CD4-positive, alpha-beta T cell treated with Interleukin-15 for 1 hour (primary cell): ENCODE results near the gene PPY.
"Not testable (repeated sequence)": the region's sequence is repeated elsewhere in the genome, so short reads cannot be mapped to it uniquely, and the experiment has no call there.

Experiments
- DNase-seq: peaks from one replicate; pipeline ENCODE4 v3.0.0-alpha.2; 2020

The PPY gene

GRCh38 chr17:43928609-43929008 is 13.7 kb downstream of the PPY start:
- DNase-seq, result no peak

- DNase-seq, result not testable (repeated sequence)
Measured at GRCh38 chr17:43927929-43928328, 14.3 kb downstream of the PPY start.

- DNase-seq, result no peak
Measured at GRCh38 chr17:43927060-43927864, 15.0 kb downstream of the PPY start.

DNA sequence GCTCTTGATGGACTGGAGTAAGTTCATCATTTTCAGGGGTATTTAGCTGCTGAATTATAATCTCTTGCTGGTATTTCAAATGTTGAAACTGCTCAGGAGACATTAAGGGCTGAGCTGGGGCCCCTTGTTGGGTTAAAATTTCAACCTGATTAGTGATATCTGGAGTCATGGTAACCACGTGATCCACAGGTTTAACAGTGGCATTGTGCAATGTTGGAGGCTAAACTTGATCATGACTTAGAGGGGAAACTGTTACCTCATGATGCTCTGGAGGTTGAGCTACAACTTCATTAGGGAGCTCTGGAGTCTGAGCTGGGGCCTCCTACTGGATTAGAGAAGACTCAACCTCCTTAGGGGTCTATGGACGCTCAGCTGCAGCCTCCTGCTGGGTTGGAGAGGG is 17.7 kb downstream of the PPY start:
- no peak for DNase-seq

GRCh38 chr17:43920500-43921095 is 21.7 kb downstream of the PPY start:
- no peak for DNase-seq

- no peak for DNase-seq
Measured at GRCh38 chr17:43918026-43918389, 24.3 kb downstream of the PPY start.

- peak; percentile 47 for DNase-seq
Measured at GRCh38 chr17:43917348-43918025, 24.8 kb downstream of the PPY start.

DNA sequence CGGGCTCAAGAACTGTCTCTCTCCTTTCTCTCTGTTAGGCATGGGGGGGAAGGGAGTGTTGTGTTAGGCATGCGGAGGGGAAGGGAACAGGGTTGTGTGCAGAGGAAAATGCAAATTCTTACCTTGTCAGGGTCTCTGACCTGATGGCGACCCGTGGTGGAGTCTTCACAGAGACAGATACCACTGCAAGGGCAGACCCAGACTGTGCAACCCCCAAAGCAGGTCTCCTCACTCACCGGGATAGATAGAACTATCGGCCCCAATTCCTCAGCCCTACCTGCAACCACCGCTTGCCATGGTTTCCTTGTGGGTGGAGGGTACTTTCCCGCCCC is 25.3 kb downstream of the PPY start:
- no peak for DNase-seq

DNA sequence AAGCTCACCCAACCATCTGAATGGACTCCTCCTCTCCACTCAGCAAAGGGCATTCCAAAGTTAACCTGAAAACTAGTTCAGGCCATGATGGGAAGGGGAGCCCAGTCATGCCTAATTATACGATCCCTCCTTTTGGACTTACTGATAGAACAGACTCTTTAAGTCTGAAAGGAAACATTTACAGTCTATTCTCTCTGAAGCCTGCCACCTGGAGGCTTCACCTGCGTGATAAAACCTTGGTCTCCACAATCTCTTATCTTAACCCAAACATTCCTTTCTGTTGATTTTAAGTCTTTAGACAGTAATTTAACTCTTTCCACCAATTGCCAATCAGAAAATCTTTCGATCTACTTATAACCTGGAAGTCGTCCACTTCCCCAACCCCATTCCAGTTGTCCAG is 25.9 kb downstream of the PPY start:
- DNase-seq, result no peak

GRCh38 chr17:43915559-43915958 is 26.7 kb downstream of the PPY start:
- no peak for DNase-seq

GRCh38 chr17:43914451-43914850 is 27.8 kb downstream of the PPY start:
- DNase-seq, result no peak

GRCh38 chr17:43913584-43913983 is 28.7 kb downstream of the PPY start:
- no peak for DNase-seq

GRCh38 chr17:43912635-43913304 is 29.5 kb downstream of the PPY start:
- no peak for DNase-seq

- DNase-seq, result no peak
Measured at GRCh38 chr17:43911904-43912303, 30.4 kb downstream of the PPY start.

GRCh38 chr17:43909537-43910231 is 32.6 kb downstream of the PPY start:
- no peak for DNase-seq

- DNase-seq, result peak; percentile 59
Measured at GRCh38 chr17:43907998-43908721, 34.1 kb downstream of the PPY start.

GRCh38 chr17:43907425-43907981 is 34.8 kb downstream of the PPY start, which contains the start of gene MPP2:
Gene MPP2, minus strand, starts transcription at chr17:43907536. Its CDS starts 3,076 bp downstream, at chr17:43904460.
- DNase-seq, result peak; percentile 64

DNA sequence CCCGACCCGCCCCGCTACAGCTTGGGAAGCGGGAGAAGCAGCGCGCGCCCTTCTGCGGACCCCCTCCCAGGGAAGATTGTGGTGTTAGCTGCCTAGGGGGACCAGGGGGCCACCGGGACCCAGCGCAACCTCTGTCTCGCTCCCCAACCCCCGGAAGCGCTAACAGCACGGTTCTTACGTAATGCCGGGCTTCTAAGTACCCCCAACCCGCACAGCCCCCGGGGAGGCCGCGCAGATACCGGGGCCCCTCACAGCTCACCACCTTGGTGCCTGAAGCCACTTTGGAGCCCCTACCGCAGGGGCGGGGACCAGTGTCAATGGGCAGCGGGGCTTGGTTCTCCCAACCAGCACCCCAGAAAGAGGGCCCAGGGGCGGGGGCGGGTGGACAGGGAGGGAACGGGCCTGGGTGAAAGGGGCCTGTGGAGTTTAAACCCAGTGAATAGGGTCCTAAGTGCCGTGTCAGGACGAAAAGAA is 35.3 kb downstream of the PPY start:
- DNase-seq, result peak; percentile 32

DNA sequence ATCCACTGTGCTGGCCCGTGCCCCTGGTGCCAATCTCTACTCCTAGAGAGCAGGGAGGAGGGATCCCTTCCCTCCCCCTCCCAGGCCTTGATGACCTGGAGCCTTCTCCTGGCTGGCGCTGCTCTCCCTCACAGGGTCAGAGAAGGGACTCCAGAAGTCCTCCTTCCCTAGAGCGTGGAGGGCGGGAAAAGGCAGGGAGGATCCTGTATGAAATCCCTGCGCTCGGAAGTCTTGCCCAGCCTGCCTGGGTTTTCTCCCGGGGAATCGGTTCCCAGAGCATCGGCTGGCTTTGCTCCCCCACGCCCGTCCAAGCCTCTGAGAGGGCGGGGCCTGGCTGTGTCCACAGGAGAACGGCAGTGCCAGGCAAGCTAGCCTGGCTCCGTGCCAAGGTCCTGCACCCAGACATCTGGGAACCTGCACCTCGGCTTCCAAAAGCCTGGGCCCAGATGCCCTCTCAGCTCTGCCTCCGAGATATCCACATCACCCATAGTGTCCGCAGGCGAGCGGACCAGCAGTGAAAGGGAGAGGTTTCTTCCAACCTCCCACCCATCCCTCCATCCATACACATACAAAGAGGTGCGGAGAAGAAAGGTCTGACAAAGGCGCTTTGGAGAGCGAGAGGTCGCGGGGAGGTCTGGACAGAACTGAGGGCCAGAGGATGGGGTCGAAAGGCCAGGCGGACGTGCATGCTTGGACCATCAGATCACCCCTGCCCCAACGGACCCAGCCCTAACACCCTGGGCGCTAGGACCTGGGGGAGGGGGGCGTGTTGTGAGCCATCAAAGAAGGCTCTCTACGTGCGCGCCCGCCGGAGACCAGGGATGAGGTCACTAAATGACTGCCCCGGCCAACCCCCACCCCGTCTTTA is 36.1 kb downstream of the PPY start:
- DNase-seq, result peak; percentile 49

DNA sequence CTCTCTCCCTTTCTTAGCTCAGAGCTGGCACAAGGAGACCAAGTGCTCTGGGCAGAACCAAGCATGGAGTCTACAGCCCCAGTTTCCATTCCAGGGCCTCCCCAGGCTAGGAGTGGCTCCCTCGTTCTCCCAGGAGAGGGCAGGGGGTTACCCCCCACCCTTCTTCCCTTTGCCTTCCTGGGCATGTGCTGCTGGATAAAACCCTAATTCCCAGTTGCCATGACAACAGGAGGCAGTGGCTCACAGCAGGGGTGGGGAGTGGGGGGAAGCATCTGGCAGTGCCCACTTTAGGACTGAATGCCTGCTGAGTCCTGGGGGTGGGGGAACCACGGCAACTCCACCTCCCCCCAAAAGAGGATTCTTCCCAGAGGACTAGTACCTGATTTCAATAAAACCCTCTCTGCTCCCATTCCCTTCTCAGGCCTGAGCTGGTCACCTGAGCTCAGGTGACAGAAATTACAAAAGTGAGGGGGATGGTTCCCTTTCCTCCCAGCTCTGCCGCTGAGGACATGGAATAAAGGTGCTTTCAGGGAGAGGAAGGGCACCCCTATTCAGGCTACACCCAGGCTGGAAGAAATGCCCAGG is 36.8 kb downstream of the PPY start:
- no peak for DNase-seq
